GM19395 (cell line): ENCODE results near the gene HSP90B1.
A peak's percentile ranks its signal among the peaks of the same experiment; 100 is the strongest.

Experiments
- ATAC-seq: cut with Tn5 transposase; IDR thresholded peaks from one replicate; pipeline ENCODE4 v1.9.1; 2021; ENCODE audit warnings: mild to moderate bottlenecking, moderate library complexity; ENCODE audit not compliant: unreplicated experiment

HSP90B1 gene

GRCh38 chr12:103929046-103929783 is 995 bp upstream of the HSP90B1 start:
- peak; percentile 20 for ATAC-seq

GRCh38 chr12:103929784-103930033 is 501 bp upstream of the HSP90B1 start:
- no peak for ATAC-seq

- ATAC-seq, result no peak
Observed at GRCh38 chr12:103930787-103931735, 851 bp downstream of the HSP90B1 start.

GRCh38 chr12:103933237-103933636 is 3.0 kb downstream of the HSP90B1 start:
- no peak for ATAC-seq

GRCh38 chr12:103936679-103937078 is 6.5 kb downstream of the HSP90B1 start:
- no peak for ATAC-seq

GRCh38 chr12:103944964-103945363 is 14.8 kb downstream of the HSP90B1 start:
- no peak for ATAC-seq

- ATAC-seq, result no peak
Observed at GRCh38 chr12:103947871-103948555, 17.8 kb downstream of the HSP90B1 start.

- no peak for ATAC-seq
Observed at GRCh38 chr12:103948746-103949406, 18.7 kb downstream of the HSP90B1 start.

- ATAC-seq, result no peak
Observed at GRCh38 chr12:103952497-103952896, 22.3 kb downstream of the HSP90B1 start.

- ATAC-seq, result no peak
Observed at GRCh38 chr12:103955811-103956508, 25.8 kb downstream of the HSP90B1 start.

GRCh38 chr12:103956509-103957027 is 26.4 kb downstream of the HSP90B1 start:
- no peak for ATAC-seq

GRCh38 chr12:103957865-103958388 is 27.7 kb downstream of the HSP90B1 start:
- ATAC-seq, result no peak

- no peak for ATAC-seq
Observed at GRCh38 chr12:103958621-103959020, 28.4 kb downstream of the HSP90B1 start.

- ATAC-seq, result no peak
Observed at GRCh38 chr12:103960616-103961227, 30.5 kb downstream of the HSP90B1 start.

GRCh38 chr12:103962493-103962892 is 32.3 kb downstream of the HSP90B1 start:
- no peak for ATAC-seq

GRCh38 chr12:103964805-103965204 is 34.6 kb downstream of the HSP90B1 start:
- no peak for ATAC-seq

GRCh38 chr12:103965255-103965589 is 35.0 kb downstream of the HSP90B1 start:
- ATAC-seq, result no peak

- peak; percentile 93 for ATAC-seq
Observed at GRCh38 chr12:103965590-103966504, 35.6 kb downstream of the HSP90B1 start, which contains the start of gene TDG. Gene TDG, plus strand, starts transcription at chr12:103965872. Its CDS starts 166 bp downstream, at chr12:103966038.
